Coronary artery (tissue), 2 donors: ENCODE data around the gene FAM180B.

Experiments used
- DNase-seq: peaks from one replicate; pipeline ENCODE4 v3.0.0-alpha.2; 2017; ENCODE audit warnings: low spot score
- H3K27ac ChIP-seq, 2 donors: fragments of 200-600 bp; sonication (generic); one replicate each; pipeline ENCODE4 v1.5.1; 2016 to 2019
- H3K4me3 ChIP-seq: fragments of 200-600 bp; sonication (generic); 2 replicates; pipeline ENCODE4 v1.5.1; 2016; ENCODE audit warnings: mild to moderate bottlenecking, moderate library complexity
- CTCF ChIP-seq: fragments of 200-600 bp; sonication (generic); IDR thresholded peaks from one replicate; pipeline ENCODE4 v1.5.1; 2019; ENCODE audit warnings: antibody characterized with exemption

The FAM180B gene

DNA sequence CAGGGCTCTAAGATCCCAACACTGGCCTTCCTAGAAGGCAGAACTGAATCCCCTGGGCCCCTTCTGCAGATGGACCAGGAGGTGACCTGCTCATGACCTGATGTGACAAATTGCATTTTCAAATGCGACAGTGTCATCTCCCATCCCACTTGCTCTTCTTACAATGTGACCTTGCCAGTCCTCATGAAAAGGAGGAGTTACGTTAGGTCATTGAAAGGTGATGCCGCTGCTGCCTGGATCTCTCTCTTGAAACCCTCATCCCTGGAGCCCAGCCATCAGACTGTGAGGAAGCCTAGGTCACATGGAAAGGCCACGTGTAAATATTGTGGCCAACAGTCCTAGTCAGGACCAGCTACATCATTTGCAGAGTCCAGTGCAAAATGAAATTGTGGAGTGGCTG, 13.4 kb downstream of the FAM180B start:
- no peak for DNase-seq
- no peak overlapping the region for H3K4me3 ChIP-seq
- no peak overlapping the region for H3K27ac ChIP-seq
- TF ChIP-seq CTCF = no peak

DNA sequence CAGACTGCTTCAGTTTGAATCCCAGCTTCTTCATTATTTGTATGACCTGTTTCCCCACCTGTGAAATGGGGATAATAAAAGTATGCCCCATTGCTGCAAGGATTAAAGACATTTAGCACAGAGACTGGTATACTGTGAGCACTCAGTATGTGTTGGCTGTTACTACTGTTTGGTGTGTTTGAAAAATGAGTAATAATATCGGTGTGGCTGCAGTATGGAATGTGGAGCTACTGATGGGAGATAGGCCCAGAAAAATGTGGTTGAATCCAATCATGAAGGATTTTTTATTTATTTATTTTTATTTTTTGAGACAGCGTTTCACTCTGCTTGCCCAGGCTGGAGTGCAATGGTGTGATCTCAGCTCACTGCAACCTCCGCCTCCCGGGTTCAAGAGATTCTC, 16.8 kb downstream of the FAM180B start:
- no peak for TF ChIP-seq CTCF
- no peak overlapping the region for H3K4me3 ChIP-seq
- DNase-seq = no peak
- no peak overlapping the region for H3K27ac ChIP-seq

- Histone ChIP-seq H3K27ac (no peak overlapping the region), H3K4me3 (no peak overlapping the region)
- no peak for DNase-seq
- TF ChIP-seq CTCF = no peak
Observed at GRCh38 chr11:47605921-47606320, 19.4 kb downstream of the FAM180B start.

DNA sequence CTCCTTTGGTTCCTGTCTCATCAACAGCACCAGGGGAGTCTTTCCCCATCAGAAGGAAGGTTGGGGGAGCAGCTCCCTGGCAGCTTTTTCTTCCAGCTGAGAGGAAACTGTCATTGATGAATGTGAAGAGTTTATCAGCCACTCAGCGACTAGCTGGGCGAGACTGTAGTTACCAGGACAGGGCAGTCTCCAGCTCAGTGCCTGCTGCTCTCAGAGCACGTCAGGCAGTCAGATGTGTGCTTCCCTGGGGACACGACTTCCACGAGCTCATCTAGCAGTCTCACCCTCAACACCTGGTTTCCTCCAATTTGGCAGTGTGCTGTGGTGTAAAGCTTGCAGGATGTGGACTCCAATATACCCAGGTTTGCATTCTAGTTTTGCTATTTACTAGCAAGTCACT, 20.3 kb downstream of the FAM180B start:
- no peak overlapping the region for H3K27ac ChIP-seq
- H3K4me3 ChIP-seq = no peak overlapping the region
- TF ChIP-seq CTCF = no peak
- no peak for DNase-seq

DNA sequence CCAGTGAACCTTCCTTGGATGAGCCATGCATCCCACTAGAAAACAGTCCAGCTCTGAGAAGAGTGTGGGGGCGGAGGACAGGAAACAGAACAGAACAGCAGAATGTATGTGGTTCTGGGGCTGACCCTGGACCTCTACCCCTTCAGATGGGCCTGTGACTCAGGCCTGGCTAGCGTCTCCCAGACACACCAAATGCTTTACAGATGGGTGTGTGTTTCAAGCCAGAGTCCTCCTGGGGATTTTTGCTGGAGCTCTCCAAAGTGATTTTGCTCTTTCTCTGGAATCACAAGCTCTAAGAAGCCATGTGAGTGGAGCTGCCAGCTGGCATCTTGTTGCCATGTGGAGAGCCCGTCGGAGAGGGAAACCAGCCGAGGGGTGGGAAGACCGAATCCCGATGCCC, 20.9 kb downstream of the FAM180B start:
- no peak for TF ChIP-seq CTCF
- no peak overlapping the region for H3K27ac ChIP-seq
- H3K4me3 ChIP-seq = no peak overlapping the region
- DNase-seq = no peak

- no peak for TF ChIP-seq CTCF
- Histone ChIP-seq H3K27ac (no peak overlapping the region), H3K4me3 (no peak overlapping the region)
- no peak for DNase-seq
Observed at GRCh38 chr11:47609675-47610074, 23.2 kb downstream of the FAM180B start.

GRCh38 chr11:47611348-47611794, 24.9 kb downstream of the FAM180B start:
- no peak for DNase-seq
- no peak for TF ChIP-seq CTCF

More at GRCh38 chr11:47611348-47611794, 24.9 kb downstream of the FAM180B start:
- Histone ChIP-seq H3K4me3 (no peak overlapping the region), H3K27ac (no peak overlapping the region)
